IPS DF 6.9 (cell line): Measurements from ENCODE around the gene PSTPIP2.

Source experiments
- DNase-seq: peaks from one replicate; pipeline ENCODE4 v3.0.0-alpha.2; 2013; ENCODE audit warnings: low read depth, low spot score
- H3K27ac ChIP-seq: one replicate; pipeline ENCODE4 v1.5.1; 2013; ENCODE audit warnings: low read length, control low read depth
- H3K27me3 ChIP-seq: 2 replicates; pipeline ENCODE4 v1.6.1; 2013; ENCODE audit warnings: mild to moderate bottlenecking, low read length; ENCODE audit not compliant: control insufficient read depth, insufficient read depth
- H3K36me3 ChIP-seq: 2 replicates; pipeline ENCODE4 v1.6.1; 2013; ENCODE audit warnings: low read length; ENCODE audit not compliant: control insufficient read depth, insufficient read depth
- H3K4me1 ChIP-seq: 2 replicates; pipeline ENCODE4 v1.6.1; 2013; ENCODE audit warnings: low read length; ENCODE audit not compliant: control insufficient read depth, insufficient read depth
- H3K4me3 ChIP-seq: 2 replicates; pipeline ENCODE4 v1.5.1; 2013; ENCODE audit warnings: mild to moderate bottlenecking, low read length
- H3K9me3 ChIP-seq: 2 replicates; pipeline ENCODE4 v1.6.1; 2013; ENCODE audit warnings: low read length, inconsistent platforms; ENCODE audit not compliant: control insufficient read depth, insufficient read depth
- WGBS: extraction: QIAGEN DNeasy Blood & Tissue Kit; methylation state at CpG from one replicate; pipeline ENCODE4 v1.1.7; 2013; ENCODE audit warnings: mixed read lengths, missing lambda C conversion rate; ENCODE audit not compliant: insufficient read length, insufficient coverage; 5-methylcytosine and 5-hydroxymethylcytosine counted together

The PSTPIP2 gene

GRCh38 chr18:46009125-46009840, 62.8 kb downstream of the PSTPIP2 start:
- H3K9me3 ChIP-seq, result no peaks in the 10 kb centered on the region
- no peaks in the 10 kb centered on the region for H3K4me1 ChIP-seq
- no peak for DNase-seq

GRCh38 chr18:46008531-46008930, 63.5 kb downstream of the PSTPIP2 start:
- H3K27ac ChIP-seq, result no peak overlapping the region
- no CpG with 5 or more reads among the region's 8 CpGs for WGBS
- H3K4me1 ChIP-seq, result no peaks in the 10 kb centered on the region
- no peak overlapping the region for H3K4me3 ChIP-seq
- DNase-seq, result no peak
- H3K9me3 ChIP-seq, result no peaks in the 10 kb centered on the region
- H3K27me3 ChIP-seq, result no peaks in the 10 kb centered on the region
- H3K36me3 ChIP-seq, result no peaks in the 10 kb centered on the region

More at GRCh38 chr18:46009125-46009840, 62.8 kb downstream of the PSTPIP2 start:
- H3K4me3 ChIP-seq, result no peak overlapping the region
- no peaks in the 10 kb centered on the region for H3K36me3 ChIP-seq
- no peaks in the 10 kb centered on the region for H3K27me3 ChIP-seq
- no peak overlapping the region for H3K27ac ChIP-seq
- WGBS, result no CpG with 5 or more reads among the region's 5 CpGs

- no peak for DNase-seq
- Histone ChIP-seq H3K27ac (no peak overlapping the region), H3K4me3 (no peak overlapping the region), H3K27me3 (no peaks in the 10 kb centered on the region), H3K36me3 (no peaks in the 10 kb centered on the region), H3K9me3 (no peaks in the 10 kb centered on the region), H3K4me1 (no peaks in the 10 kb centered on the region)
- WGBS, result no CpG with 5 or more reads among the region's 5 CpGs
These were observed 64.9 kb downstream of the PSTPIP2 start for GRCh38 chr18:46007165-46007564.

- no peak overlapping the region for H3K27ac ChIP-seq
- no peaks in the 10 kb centered on the region for H3K36me3 ChIP-seq
- no peaks in the 10 kb centered on the region for H3K27me3 ChIP-seq
These were observed 69.1 kb downstream of the PSTPIP2 start for GRCh38 chr18:46002934-46003333.

GRCh38 chr18:46001892-46002291, 70.2 kb downstream of the PSTPIP2 start:
- Histone ChIP-seq H3K4me3 (no peak overlapping the region), H3K4me1 (no peaks in the 10 kb centered on the region), H3K27ac (no peak overlapping the region), H3K27me3 (no peaks in the 10 kb centered on the region), H3K9me3 (no peaks in the 10 kb centered on the region), H3K36me3 (no peaks in the 10 kb centered on the region)
- WGBS, result no CpG with 5 or more reads among the region's 2 CpGs
- DNase-seq, result no peak

More at GRCh38 chr18:46002934-46003333, 69.1 kb downstream of the PSTPIP2 start:
- no peaks in the 10 kb centered on the region for H3K4me1 ChIP-seq
- no peaks in the 10 kb centered on the region for H3K9me3 ChIP-seq
- WGBS, result no CpG with 5 or more reads among the region's 1 CpG
- no peak overlapping the region for H3K4me3 ChIP-seq
- DNase-seq, result no peak

- no peaks in the 10 kb centered on the region for H3K9me3 ChIP-seq
- no peak for DNase-seq
- no peak overlapping the region for H3K27ac ChIP-seq
- H3K36me3 ChIP-seq, result no peaks in the 10 kb centered on the region
- no peaks in the 10 kb centered on the region for H3K4me1 ChIP-seq
- no peaks in the 10 kb centered on the region for H3K27me3 ChIP-seq
- WGBS, result no CpG with 5 or more reads among the region's 1 CpG
- H3K4me3 ChIP-seq, result no peak overlapping the region
These were observed 71.0 kb downstream of the PSTPIP2 start for GRCh38 chr18:46001074-46001473.

GRCh38 chr18:45999536-45999935, 72.5 kb downstream of the PSTPIP2 start:
- DNase-seq, result no peak
- Histone ChIP-seq H3K4me3 (no peak overlapping the region), H3K9me3 (no peaks in the 10 kb centered on the region), H3K4me1 (no peaks in the 10 kb centered on the region), H3K27ac (no peak overlapping the region), H3K36me3 (no peaks in the 10 kb centered on the region), H3K27me3 (no peaks in the 10 kb centered on the region)
- no CpG with 5 or more reads among the region's 3 CpGs for WGBS

- DNase-seq, result no peak
- Histone ChIP-seq H3K36me3 (no peaks in the 10 kb centered on the region), H3K27me3 (no peaks in the 10 kb centered on the region), H3K4me3 (no peak overlapping the region), H3K4me1 (no peaks in the 10 kb centered on the region), H3K9me3 (no peaks in the 10 kb centered on the region), H3K27ac (no peak overlapping the region)
- no CpG with 5 or more reads among the region's 3 CpGs for WGBS
These were observed 73.8 kb downstream of the PSTPIP2 start for GRCh38 chr18:45998244-45998643.

- Histone ChIP-seq H3K27me3 (no peaks in the 10 kb centered on the region), H3K4me3 (no peak overlapping the region), H3K9me3 (no peaks in the 10 kb centered on the region), H3K36me3 (no peaks in the 10 kb centered on the region), H3K4me1 (no peaks in the 10 kb centered on the region), H3K27ac (no peak overlapping the region)
- WGBS, result no CpG with 5 or more reads among the region's 8 CpGs
- no peak for DNase-seq
These were observed 74.3 kb downstream of the PSTPIP2 start for GRCh38 chr18:45997700-45998151.

- Histone ChIP-seq H3K27ac (no peak overlapping the region), H3K9me3 (no peaks in the 10 kb centered on the region), H3K36me3 (no peaks in the 10 kb centered on the region), H3K4me1 (no peaks in the 10 kb centered on the region), H3K27me3 (no peaks in the 10 kb centered on the region), H3K4me3 (no peak overlapping the region)
- DNase-seq, result no peak
- no CpG with 5 or more reads among the region's 3 CpGs for WGBS
These were observed 76.6 kb downstream of the PSTPIP2 start for GRCh38 chr18:45995461-45995860.

- H3K4me3 ChIP-seq, result no peak overlapping the region
- DNase-seq, result no peak
- no CpG with 5 or more reads among the region's 4 CpGs for WGBS
- H3K27ac ChIP-seq, result no peak overlapping the region
- no peaks in the 10 kb centered on the region for H3K9me3 ChIP-seq
- H3K27me3 ChIP-seq, result no peaks in the 10 kb centered on the region
- H3K36me3 ChIP-seq, result no peaks in the 10 kb centered on the region
- no peaks in the 10 kb centered on the region for H3K4me1 ChIP-seq
These were observed 78.6 kb downstream of the PSTPIP2 start for GRCh38 chr18:45993438-45993837.
